A549 (cell line): ENCODE measurements around the gene PRPSAP1.

Experiments
- CEBPB ChIP-seq, 2 experiments: fragments of >200 bp in 1 of 2; sonication (Bioruptor Twin) in 1 of 2; formaldehyde crosslinking in 1 of 2; IDR thresholded peaks; 2 replicates each; pipeline ENCODE4 v1.6.1; 2012 to 2016
- EP300 ChIP-seq, 2 experiments: fragments of >200 bp; sonication (Bioruptor Twin); formaldehyde crosslinking; IDR thresholded peaks; 2 replicates in 1 of 2; 3 replicates in 1 of 2; pipeline ENCODE4 v1.6.1; 2016 to 2017
- ESRRA ChIP-seq: fragments of 150-350 bp; IDR thresholded peaks from 2 replicates; pipeline ENCODE4 v1.6.1; 2014; ENCODE audit warnings: mild to moderate bottlenecking, low read length, borderline replicate concordance
- JUNB ChIP-seq: fragments of >200 bp; sonication (Bioruptor Twin); formaldehyde crosslinking; IDR thresholded peaks from 2 replicates; pipeline ENCODE4 v1.6.1; 2016
- KDM1A ChIP-seq: fragments of 200-600 bp; sonication (generic); IDR thresholded peaks from 2 replicates; pipeline ENCODE4 v1.6.1; 2016; ENCODE audit warnings: low read depth, mild to moderate bottlenecking
- POLR2A ChIP-seq: IDR thresholded peaks from 2 replicates; pipeline ENCODE4 v1.6.1; 2012; ENCODE audit warnings: mild to moderate bottlenecking, low read length
- RCOR1 ChIP-seq: fragments of 150-350 bp; IDR thresholded peaks from 2 replicates; pipeline ENCODE4 v1.6.1; 2014; ENCODE audit warnings: antibody characterized with exemption, low read length, low read depth
- SMC3 ChIP-seq: fragments of >200 bp; sonication (Bioruptor Twin); formaldehyde crosslinking; IDR thresholded peaks from 3 replicates; pipeline ENCODE4 v1.6.1; 2018; ENCODE audit warnings: inconsistent platforms
- ZC3H11A ChIP-seq: fragments of 450-650 bp; IDR thresholded peaks from 2 replicates; pipeline ENCODE4 v1.6.1; 2014; ENCODE audit warnings: antibody characterized with exemption, mild to moderate bottlenecking
- TF ChIP-seq, protein P1 (sequence below): fragments of >200 bp; sonication (Bioruptor Twin); formaldehyde crosslinking; IDR thresholded peaks from 3 replicates; pipeline ENCODE4 v1.5.1; 2016
- TF ChIP-seq, protein P2 (sequence below): fragments of >200 bp; sonication (Bioruptor Twin); formaldehyde crosslinking; IDR thresholded peaks from 3 replicates; pipeline ENCODE4 v1.6.1; 2016
- TF ChIP-seq, protein P3 (sequence below): IDR thresholded peaks from 2 replicates; pipeline ENCODE4 v1.6.1; 2012
- TF ChIP-seq, protein P4 (sequence below): IDR thresholded peaks from 2 replicates; pipeline ENCODE4 v1.6.1; 2012
- TF ChIP-seq, protein P5 (sequence below): IDR thresholded peaks from 2 replicates; pipeline ENCODE4 v1.6.1; 2012; ENCODE audit warnings: low read depth, borderline replicate concordance

DNA sequence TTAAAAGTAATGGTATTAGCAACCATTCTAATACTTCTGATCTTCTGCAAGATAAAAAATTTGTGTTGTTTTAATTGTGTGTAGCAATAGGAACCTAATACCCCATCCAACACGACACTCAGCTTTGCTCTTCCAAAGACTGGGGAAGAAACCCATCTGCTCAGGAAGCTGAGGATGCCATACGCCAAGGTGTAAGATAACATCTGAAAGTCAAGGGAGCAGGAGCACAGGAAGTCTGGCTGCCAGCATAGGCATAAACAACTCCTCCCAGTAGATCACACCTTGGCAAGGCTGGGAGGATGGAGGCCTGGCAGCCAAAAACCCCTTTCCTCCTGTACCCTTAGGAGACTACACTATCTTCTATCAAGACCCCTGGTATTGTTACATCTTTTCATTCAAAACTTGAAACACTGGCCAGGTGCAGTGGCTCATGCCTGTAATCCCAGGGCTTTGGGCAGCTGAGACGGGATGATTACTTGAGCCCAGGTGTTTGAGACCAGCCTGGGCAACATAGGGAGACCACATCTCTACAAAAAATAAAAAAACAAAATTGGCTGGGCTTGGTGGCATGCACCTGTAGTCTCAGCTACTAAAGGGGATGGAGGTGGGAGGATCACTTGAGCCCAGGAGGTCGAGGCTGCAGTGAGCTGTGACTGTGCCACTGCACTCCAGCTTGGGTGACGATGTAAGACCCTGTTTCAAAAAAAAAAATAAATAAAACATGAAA lies 25.0 kb upstream of the PRPSAP1 start:
- TF ChIP-seq EP300 (IDR thresholded peaks at IDR 0.05): no peak
- TF ChIP-seq, protein P1, sequence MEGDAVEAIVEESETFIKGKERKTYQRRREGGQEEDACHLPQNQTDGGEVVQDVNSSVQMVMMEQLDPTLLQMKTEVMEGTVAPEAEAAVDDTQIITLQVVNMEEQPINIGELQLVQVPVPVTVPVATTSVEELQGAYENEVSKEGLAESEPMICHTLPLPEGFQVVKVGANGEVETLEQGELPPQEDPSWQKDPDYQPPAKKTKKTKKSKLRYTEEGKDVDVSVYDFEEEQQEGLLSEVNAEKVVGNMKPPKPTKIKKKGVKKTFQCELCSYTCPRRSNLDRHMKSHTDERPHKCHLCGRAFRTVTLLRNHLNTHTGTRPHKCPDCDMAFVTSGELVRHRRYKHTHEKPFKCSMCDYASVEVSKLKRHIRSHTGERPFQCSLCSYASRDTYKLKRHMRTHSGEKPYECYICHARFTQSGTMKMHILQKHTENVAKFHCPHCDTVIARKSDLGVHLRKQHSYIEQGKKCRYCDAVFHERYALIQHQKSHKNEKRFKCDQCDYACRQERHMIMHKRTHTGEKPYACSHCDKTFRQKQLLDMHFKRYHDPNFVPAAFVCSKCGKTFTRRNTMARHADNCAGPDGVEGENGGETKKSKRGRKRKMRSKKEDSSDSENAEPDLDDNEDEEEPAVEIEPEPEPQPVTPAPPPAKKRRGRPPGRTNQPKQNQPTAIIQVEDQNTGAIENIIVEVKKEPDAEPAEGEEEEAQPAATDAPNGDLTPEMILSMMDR: no peak
- no peak for TF ChIP-seq POLR2A
- no peak for TF ChIP-seq KDM1A
- no peak for TF ChIP-seq RCOR1
- TF ChIP-seq SMC3: no peak
- TF ChIP-seq, protein P2, sequence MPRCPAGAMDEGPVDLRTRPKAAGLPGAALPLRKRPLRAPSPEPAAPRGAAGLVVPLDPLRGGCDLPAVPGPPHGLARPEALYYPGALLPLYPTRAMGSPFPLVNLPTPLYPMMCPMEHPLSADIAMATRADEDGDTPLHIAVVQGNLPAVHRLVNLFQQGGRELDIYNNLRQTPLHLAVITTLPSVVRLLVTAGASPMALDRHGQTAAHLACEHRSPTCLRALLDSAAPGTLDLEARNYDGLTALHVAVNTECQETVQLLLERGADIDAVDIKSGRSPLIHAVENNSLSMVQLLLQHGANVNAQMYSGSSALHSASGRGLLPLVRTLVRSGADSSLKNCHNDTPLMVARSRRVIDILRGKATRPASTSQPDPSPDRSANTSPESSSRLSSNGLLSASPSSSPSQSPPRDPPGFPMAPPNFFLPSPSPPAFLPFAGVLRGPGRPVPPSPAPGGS: no peak
- TF ChIP-seq, protein P3, sequence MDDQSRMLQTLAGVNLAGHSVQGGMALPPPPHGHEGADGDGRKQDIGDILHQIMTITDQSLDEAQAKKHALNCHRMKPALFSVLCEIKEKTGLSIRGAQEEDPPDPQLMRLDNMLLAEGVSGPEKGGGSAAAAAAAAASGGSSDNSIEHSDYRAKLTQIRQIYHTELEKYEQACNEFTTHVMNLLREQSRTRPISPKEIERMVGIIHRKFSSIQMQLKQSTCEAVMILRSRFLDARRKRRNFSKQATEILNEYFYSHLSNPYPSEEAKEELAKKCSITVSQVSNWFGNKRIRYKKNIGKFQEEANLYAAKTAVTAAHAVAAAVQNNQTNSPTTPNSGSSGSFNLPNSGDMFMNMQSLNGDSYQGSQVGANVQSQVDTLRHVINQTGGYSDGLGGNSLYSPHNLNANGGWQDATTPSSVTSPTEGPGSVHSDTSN: no peak
- TF ChIP-seq ZC3H11A: no peak
- TF ChIP-seq, protein P4, sequence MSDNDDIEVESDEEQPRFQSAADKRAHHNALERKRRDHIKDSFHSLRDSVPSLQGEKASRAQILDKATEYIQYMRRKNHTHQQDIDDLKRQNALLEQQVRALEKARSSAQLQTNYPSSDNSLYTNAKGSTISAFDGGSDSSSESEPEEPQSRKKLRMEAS: no peak
- TF ChIP-seq CEBPB (IDR thresholded peaks at IDR 0.05): no peak
- no peak for TF ChIP-seq ESRRA
- no peak for TF ChIP-seq JUNB
- TF ChIP-seq, protein P5, sequence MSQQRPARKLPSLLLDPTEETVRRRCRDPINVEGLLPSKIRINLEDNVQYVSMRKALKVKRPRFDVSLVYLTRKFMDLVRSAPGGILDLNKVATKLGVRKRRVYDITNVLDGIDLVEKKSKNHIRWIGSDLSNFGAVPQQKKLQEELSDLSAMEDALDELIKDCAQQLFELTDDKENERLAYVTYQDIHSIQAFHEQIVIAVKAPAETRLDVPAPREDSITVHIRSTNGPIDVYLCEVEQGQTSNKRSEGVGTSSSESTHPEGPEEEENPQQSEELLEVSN: no peak
